GM19025 (cell line): ENCODE measurements around the gene ARSG.

Experiments
- ATAC-seq: cut with Tn5 transposase; IDR thresholded peaks from one replicate; pipeline ENCODE4 v1.9.1; 2021; ENCODE audit warnings: mild to moderate bottlenecking, low read depth, moderate library complexity; ENCODE audit not compliant: unreplicated experiment

Gene ARSG

GRCh38 chr17:68461122-68461539 lies 169.8 kb downstream of the ARSG start:
- no peak for ATAC-seq

- ATAC-seq: no peak
Measured at GRCh38 chr17:68461589-68461988, 170.3 kb downstream of the ARSG start.

- peak; percentile 29 for ATAC-seq
Measured at GRCh38 chr17:68462381-68463210, 171.3 kb downstream of the ARSG start.

- ATAC-seq: no peak
Measured at GRCh38 chr17:68463211-68464019, 172.1 kb downstream of the ARSG start.

- no peak for ATAC-seq
Measured at GRCh38 chr17:68468334-68468733, 177.0 kb downstream of the ARSG start.

- ATAC-seq: no peak
Measured at GRCh38 chr17:68468788-68469187, 177.5 kb downstream of the ARSG start.
